ENCODE results near the gene B4GALT4. TPM values are rescaled to one million over a fixed set of nuclear protein-coding genes. Genes with fewer than 3 reads are reported as not detected.

B4GALT4 gene
- total RNA-seq, 1 donor from 2014 or later, result 14.8 TPM

DNA sequence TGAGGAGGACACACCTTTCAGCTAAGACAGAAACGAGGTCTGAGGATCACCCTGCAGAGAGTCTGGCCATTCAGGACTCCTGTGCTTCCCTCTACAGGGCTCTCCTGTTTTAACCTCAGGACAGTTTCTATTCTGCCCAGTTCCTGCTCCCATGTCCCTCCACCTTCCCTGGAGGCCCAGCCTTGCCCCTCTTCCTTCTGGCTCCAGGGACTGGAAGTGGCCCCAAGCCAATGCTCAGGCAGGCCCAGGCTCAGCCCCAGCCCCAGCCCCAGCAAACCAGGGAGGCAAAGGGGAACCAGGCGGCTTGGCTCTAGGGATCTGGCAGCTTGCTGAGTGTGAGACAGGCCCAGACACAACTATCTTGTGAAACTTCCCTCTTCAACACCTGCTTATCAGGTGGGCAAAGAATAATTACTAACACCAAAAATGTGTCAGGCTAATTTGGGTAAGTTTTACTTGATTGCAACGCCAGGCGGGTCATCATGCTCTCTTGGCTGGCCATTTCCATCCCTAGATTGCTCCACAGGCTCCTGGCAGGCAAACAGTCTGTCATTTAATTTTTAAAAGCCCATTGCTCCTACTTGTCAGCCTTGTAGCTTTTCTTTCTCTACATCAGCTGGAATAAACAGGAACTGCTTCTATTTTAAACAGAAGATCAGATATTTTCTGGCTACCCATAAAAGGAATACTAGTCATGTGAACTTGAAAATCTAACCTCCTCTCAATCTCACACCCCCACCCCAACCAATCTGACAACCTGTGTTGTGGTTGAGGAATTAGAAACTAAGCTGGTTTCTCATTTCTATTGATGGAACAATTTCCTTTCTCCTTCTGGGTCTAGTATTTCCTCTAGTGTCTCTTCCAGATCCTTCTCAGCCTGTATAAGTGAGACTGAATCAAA lies 33.8 kb downstream of the B4GALT4 start:
- H3K27ac Mint-ChIP-seq, result no peak overlapping the region
- peaks cover 21% of the 10 kb centered on the region for H3K4me1 Mint-ChIP-seq
- H3K27me3 Mint-ChIP-seq, result no peaks in the 10 kb centered on the region
- H3K4me3 Mint-ChIP-seq, result no peak overlapping the region
- intact Hi-C loops (cut with micrococcal nuclease), result no loop called here
- no peak for DNase-seq
- H3K9me3 Mint-ChIP-seq, result no peaks in the 10 kb centered on the region
- H3K36me3 Mint-ChIP-seq (ENCODE audit: low read depth), result peaks cover 33% of the 10 kb centered on the region

DNA sequence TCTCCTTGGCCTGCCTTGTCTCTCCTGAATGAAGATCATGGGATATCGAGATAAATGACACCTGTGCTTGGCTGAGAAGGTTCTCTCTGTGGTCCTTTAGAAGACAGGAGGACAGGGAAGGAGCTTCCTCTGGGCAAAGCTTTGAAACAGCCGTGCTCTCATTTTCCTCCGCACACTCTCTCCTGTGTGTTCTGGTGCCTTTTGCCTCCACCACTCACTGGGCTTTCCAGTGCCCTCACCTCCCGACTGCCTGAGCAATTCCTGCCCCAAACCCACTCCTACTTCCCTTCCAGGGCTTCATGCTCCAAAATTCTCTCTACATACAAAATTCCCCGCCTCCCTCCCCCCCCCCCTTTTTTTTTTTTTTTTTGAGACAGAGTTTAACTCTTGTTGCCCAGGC lies 35.0 kb downstream of the B4GALT4 start:
- H3K27me3 Mint-ChIP-seq, result no peaks in the 10 kb centered on the region
- H3K4me3 Mint-ChIP-seq, result no peak overlapping the region
- no peak for DNase-seq
- intact Hi-C loops (cut with micrococcal nuclease), result no loop called here
- peaks cover 21% of the 10 kb centered on the region for H3K4me1 Mint-ChIP-seq
- H3K27ac Mint-ChIP-seq, result no peak overlapping the region
- no peaks in the 10 kb centered on the region for H3K9me3 Mint-ChIP-seq
- H3K36me3 Mint-ChIP-seq (ENCODE audit: low read depth), result peaks cover 27% of the 10 kb centered on the region

DNA sequence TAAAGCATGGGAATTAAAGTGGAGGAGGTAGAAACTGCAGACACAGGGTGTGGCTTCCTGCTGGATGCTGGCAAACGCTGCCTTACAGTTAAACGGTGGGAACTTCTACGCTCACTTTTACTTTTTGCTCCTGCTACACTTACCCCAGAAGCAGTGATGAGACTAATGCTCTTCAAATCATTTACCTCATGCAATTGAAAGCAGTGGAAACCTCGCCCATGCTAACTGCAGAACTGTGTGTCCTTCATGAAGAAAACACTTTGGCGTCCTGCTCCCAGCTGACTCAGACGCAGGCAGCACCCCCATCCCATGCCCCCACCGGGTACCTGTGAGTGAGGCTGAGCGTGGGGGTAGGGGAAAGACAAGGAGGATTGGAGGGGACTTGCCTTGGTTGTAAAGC lies 35.5 kb downstream of the B4GALT4 start:
- no peak for DNase-seq
- no peak overlapping the region for H3K27ac Mint-ChIP-seq
- no peaks in the 10 kb centered on the region for H3K9me3 Mint-ChIP-seq
- intact Hi-C loops (cut with micrococcal nuclease), result no loop called here
- peaks cover 22% of the 10 kb centered on the region for H3K36me3 Mint-ChIP-seq (ENCODE audit: low read depth)
- no peak overlapping the region for H3K4me3 Mint-ChIP-seq
- H3K4me1 Mint-ChIP-seq, result peaks cover 21% of the 10 kb centered on the region
- H3K27me3 Mint-ChIP-seq, result no peaks in the 10 kb centered on the region

DNA sequence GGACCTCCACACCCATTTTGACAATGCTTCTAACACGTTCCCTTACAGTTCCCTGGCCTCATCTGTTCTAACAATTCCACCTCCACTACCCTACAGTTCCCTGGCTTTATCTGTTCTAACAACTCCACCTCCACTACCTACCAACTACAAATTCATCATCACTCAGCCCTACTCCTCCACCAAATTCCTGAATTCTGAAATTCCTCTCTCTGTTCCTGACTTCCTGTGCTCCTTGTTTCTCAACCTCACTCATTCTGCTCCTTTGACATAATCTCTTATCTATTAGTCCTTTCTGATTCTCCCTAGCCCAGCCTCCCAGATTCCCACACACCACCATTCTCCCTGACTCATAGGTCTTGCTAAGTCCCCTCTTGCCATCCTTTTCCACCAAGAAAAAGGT lies 44.8 kb downstream of the B4GALT4 start:
- Mint-ChIP-seq H3K36me3 (ENCODE audit: low read depth) (no peaks in the 10 kb centered on the region), H3K9me3 (no peaks in the 10 kb centered on the region), H3K4me3 (no peak overlapping the region), H3K27ac (no peak overlapping the region), H3K4me1 (no peaks in the 10 kb centered on the region), H3K27me3 (no peaks in the 10 kb centered on the region)
- no peak for DNase-seq
- intact Hi-C loops (cut with micrococcal nuclease), result no loop called here

DNA sequence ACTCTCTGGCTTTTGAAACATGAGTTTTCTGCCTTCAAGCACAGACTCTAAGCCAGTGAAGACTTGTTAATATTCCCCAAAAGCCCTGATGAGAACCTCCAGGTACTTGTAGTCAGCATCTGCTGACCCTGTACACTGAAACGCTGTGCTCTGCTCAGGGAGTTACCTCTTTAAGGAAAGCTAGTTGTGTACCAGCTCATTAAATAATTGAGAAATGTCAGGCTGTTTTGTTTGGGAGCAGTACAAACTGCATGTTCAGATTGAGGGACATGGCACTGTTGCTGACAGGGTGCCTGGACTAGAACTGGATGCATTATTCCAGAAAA lies 45.6 kb downstream of the B4GALT4 start:
- Mint-ChIP-seq H3K27ac (no peak overlapping the region), H3K9me3 (no peaks in the 10 kb centered on the region), H3K36me3 (ENCODE audit: low read depth) (no peaks in the 10 kb centered on the region), H3K27me3 (no peaks in the 10 kb centered on the region), H3K4me1 (no peaks in the 10 kb centered on the region), H3K4me3 (no peak overlapping the region)
- no peak for DNase-seq
- intact Hi-C loops (cut with micrococcal nuclease), result no loop called here

DNA sequence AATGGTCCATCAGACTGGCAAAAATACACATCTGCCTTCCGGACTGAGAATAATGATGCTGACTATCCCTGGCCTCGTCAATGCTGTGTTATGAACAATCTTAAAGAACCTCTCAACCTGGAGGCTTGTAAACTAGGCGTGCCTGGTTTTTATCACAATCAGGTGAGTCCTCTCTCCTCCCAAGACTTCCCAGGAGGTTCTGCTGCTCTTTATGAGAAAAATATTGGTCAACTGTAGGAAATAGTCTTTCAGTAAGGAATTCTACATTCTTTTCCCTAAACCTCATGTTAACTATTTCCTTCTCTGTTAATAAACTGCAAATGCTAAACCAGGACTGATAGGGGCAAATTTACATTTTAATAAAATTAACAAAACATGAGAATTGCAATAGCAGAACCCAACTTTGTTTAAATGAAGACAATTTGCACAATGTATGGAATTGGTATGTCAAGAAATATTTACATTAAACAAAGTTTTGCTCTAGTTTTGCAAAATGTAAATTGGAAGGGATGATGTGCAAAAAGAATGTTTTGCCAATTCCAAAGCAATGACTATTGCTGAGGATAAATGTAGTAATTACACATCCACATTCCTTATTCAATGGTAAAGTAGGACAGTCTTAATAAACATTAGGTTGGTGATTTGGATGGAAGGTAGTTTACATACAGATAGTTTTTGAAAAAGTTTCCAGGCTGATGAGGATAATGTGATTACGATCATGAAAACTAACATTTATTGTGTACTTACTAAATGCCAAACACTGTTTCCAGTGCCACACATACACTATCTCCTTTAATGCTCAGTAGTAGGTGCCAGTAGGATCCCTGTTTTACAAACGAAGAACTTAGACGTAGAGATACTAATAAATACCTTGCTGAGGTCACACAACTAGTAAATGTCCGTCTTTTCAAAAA lies 46.2 kb downstream of the B4GALT4 start:
- no peak for DNase-seq
- intact Hi-C loops (cut with micrococcal nuclease), result no loop called here
- no peaks in the 10 kb centered on the region for H3K27me3 Mint-ChIP-seq
- H3K27ac Mint-ChIP-seq, result no peak overlapping the region
- H3K36me3 Mint-ChIP-seq (ENCODE audit: low read depth), result no peaks in the 10 kb centered on the region
- no peaks in the 10 kb centered on the region for H3K4me1 Mint-ChIP-seq
- no peak overlapping the region for H3K4me3 Mint-ChIP-seq
- no peaks in the 10 kb centered on the region for H3K9me3 Mint-ChIP-seq

DNA sequence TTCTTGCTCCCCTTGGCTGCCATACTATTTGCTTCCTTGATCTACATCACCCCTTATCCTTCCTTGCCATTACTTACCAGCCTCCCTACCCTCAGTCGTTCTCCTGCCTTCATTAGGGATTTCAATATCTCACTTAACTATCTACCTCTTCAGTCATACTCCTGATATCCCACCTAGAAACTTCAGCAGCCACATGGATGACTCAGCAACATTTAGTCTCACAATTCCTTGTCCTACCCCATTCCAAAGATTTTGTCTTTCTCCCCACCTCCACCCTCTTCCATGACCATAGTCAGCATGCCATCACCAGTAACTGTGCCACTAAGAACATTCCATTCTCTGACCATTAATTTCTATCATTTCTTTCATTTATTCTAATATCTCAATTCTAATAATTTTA lies 48.9 kb downstream of the B4GALT4 start:
- intact Hi-C loops (cut with micrococcal nuclease), result no loop called here
- H3K4me3 Mint-ChIP-seq, result no peak overlapping the region
- DNase-seq, result no peak
- H3K36me3 Mint-ChIP-seq (ENCODE audit: low read depth), result no peaks in the 10 kb centered on the region
- H3K9me3 Mint-ChIP-seq, result no peaks in the 10 kb centered on the region
- no peak overlapping the region for H3K27ac Mint-ChIP-seq
- H3K4me1 Mint-ChIP-seq, result no peaks in the 10 kb centered on the region
- H3K27me3 Mint-ChIP-seq, result no peaks in the 10 kb centered on the region

DNA sequence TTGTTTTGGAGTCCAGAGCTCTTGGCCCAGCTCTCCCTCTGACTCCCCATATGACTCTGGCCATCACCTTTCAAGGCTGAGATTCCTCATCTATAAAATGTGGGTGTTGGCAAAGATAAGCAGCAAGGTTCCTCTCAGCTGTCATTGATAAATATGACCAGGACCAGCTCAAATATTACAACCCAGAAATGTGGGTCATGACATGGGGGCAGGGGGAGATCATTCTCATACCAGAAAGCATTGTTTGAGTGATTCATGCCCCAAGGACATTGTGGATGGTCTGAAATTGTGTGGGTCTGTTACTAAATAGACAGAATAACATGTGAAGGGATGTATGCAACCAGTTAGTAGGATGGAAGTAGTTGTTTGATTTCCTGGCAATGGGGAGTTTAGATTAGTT lies 53.4 kb downstream of the B4GALT4 start:
- no peak for DNase-seq
- intact Hi-C loops (cut with micrococcal nuclease), result no loop called here
- Mint-ChIP-seq H3K27me3 (no peaks in the 10 kb centered on the region), H3K4me3 (no peak overlapping the region), H3K4me1 (no peaks in the 10 kb centered on the region), H3K9me3 (no peaks in the 10 kb centered on the region), H3K36me3 (ENCODE audit: low read depth) (no peaks in the 10 kb centered on the region), H3K27ac (no peak overlapping the region)

DNA sequence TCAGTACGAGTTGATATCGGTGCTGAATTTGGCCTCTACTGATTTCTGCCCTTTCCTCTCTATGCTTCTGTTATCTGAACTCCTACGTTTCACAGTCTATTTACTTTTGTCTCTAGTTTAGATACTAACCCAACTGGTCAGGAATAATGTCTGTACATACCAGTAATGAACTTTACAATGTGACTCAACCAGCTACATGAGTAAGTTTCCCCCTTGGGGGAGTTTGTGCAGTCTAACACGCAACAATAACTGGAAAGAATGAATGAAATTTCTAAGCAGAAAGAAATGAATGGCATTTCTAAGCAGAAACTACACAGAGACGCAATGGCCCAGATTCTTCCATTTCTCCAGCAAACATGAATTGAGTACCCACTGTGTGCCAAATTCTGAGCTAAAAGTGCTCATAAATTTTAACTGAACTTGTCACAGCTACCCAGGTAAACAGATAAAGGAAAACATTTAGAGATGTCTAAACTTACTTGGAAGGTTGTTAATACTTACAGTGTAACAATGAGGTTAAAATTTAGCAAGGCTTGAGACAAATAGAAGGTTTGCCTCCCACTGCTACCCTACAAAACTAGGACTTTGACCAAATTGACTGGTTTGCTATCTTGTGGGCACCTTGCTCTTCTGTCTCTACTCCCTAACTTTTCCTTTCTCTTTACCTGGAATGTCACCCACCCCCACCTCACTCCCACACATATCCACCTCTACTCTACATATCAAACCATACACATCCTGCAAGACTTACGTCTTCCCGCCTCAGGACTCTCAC lies 55.7 kb downstream of the B4GALT4 start:
- no peaks in the 10 kb centered on the region for H3K4me1 Mint-ChIP-seq
- H3K4me3 Mint-ChIP-seq, result no peak overlapping the region
- no peaks in the 10 kb centered on the region for H3K9me3 Mint-ChIP-seq
- H3K27ac Mint-ChIP-seq, result no peak overlapping the region
- DNase-seq, result no peak
- H3K27me3 Mint-ChIP-seq, result no peaks in the 10 kb centered on the region
- no peaks in the 10 kb centered on the region for H3K36me3 Mint-ChIP-seq (ENCODE audit: low read depth)
- intact Hi-C loops (cut with micrococcal nuclease), result no loop called here

DNA sequence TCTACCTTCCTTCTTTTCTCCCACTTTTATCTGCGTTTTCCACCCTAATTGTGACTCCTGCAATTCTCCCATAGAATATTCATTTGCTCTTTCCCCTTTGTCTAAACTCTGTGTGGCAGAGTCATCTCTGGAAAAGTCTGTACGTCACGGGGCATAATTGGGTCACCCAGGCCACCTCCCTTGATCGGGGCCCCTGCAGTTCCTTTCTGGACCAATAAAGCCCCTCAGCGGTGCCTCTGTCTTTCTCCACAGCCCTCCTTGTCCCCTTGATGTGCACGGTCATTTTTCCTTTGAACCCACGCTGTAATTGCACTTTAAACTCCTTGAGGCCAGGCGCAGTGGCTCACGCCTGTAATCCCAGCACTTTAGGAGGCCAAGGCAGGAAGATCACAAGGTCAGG lies 56.6 kb downstream of the B4GALT4 start:
- no peaks in the 10 kb centered on the region for H3K36me3 Mint-ChIP-seq (ENCODE audit: low read depth)
- intact Hi-C loops (cut with micrococcal nuclease), result no loop called here
- no peak overlapping the region for H3K27ac Mint-ChIP-seq
- H3K4me3 Mint-ChIP-seq, result no peak overlapping the region
- no peaks in the 10 kb centered on the region for H3K4me1 Mint-ChIP-seq
- H3K9me3 Mint-ChIP-seq, result no peaks in the 10 kb centered on the region
- DNase-seq, result no peak
- no peaks in the 10 kb centered on the region for H3K27me3 Mint-ChIP-seq

DNA sequence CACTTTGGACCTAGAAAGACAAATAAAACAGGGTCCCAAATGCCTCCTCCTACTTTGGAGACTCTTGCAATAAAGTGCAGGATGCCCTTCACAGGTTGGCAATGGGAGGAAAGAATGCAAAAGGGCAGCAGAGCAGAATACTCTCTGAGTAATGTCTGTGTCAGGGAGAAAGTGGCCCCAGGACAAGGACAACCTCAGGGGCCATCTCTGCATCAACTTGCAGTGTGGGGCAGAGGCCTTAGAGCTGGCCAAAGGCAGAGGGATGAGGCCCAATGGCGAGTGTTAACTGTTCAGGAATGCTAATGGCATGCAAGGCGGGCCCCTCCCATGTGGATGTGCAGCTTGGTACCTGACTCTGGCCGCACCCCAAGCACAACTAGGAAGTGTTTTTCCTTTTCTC lies 58.9 kb downstream of the B4GALT4 start:
- no peak for DNase-seq
- Mint-ChIP-seq H3K4me3 (no peak overlapping the region), H3K9me3 (peaks cover 3% of the 10 kb centered on the region), H3K36me3 (ENCODE audit: low read depth) (no peaks in the 10 kb centered on the region), H3K27me3 (peaks cover 2% of the 10 kb centered on the region), H3K27ac (no peak overlapping the region), H3K4me1 (no peaks in the 10 kb centered on the region)
- intact Hi-C loops (cut with micrococcal nuclease), result no loop called here

DNA sequence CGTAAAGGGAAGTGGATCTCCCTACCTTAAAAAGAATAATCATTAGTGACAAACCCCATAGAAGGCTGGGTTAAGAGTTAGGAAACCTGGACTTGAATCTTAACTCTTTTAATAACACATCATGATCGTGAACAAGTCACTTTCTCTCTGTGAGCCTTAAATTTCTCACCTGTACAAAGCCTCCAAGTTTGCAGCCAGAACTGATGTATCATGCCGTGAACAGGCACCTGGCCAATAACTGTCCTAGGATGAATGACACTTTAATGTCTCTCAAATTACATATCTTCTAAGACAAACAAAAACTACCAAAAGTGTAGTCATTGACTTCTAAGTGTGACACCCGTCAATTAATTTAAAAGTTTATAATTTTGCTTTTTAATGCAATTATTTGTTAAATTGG lies 63.4 kb downstream of the B4GALT4 start:
- H3K4me3 Mint-ChIP-seq, result no peak overlapping the region
- intact Hi-C loops (cut with micrococcal nuclease), result no loop called here
- H3K36me3 Mint-ChIP-seq (ENCODE audit: low read depth), result no peaks in the 10 kb centered on the region
- DNase-seq, result no peak
- H3K27ac Mint-ChIP-seq, result no peak overlapping the region
- H3K27me3 Mint-ChIP-seq, result peaks cover 12% of the 10 kb centered on the region
- peaks cover 3% of the 10 kb centered on the region for H3K9me3 Mint-ChIP-seq
- H3K4me1 Mint-ChIP-seq, result no peaks in the 10 kb centered on the region

DNA sequence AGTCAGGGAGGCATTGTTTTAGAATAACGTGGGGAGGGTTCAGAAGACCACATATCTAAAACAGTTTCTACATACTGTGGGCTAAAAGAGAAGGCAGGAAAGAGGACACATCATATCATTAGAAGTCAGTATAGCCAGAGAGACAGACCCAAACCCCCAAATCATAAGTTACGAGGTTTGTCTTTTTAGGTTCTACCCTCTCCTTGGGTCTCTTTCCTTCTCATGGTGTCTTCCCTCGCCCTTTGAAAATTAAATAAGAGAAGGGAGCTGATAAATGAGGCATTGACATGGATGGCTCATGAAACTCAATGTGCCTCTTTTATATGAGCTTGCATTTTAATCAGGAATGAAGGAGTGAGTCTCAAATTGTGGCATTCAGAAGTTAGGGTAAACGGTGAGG lies 63.9 kb downstream of the B4GALT4 start:
- H3K4me1 Mint-ChIP-seq, result no peaks in the 10 kb centered on the region
- H3K9me3 Mint-ChIP-seq, result peaks cover 3% of the 10 kb centered on the region
- no peak overlapping the region for H3K27ac Mint-ChIP-seq
- peaks cover 12% of the 10 kb centered on the region for H3K27me3 Mint-ChIP-seq
- no peak overlapping the region for H3K4me3 Mint-ChIP-seq
- H3K36me3 Mint-ChIP-seq (ENCODE audit: low read depth), result no peaks in the 10 kb centered on the region
- DNase-seq, result no peak
- intact Hi-C loops (cut with micrococcal nuclease), result no loop called here
